PFSK-1 (cell line): Measurements from ENCODE around the gene SLC25A42.

Experiments
- FOXP2 ChIP-seq: optimal IDR thresholded peaks from 2 replicates; pipeline ENCODE3; 2011; ENCODE audit warnings: borderline replicate concordance, control low read depth, inconsistent platforms; ENCODE audit not compliant: insufficient read depth; ENCODE audit errors: extremely low read length, extremely low read depth
- POLR2AphosphoS5 ChIP-seq: IDR thresholded peaks from 2 replicates; pipeline ENCODE4 v1.6.1; 2012; ENCODE audit warnings: low read depth, mild to moderate bottlenecking, control low read depth, low read length, moderate library complexity
- REST ChIP-seq, 2 experiments: IDR thresholded peaks; 2 replicates each; pipeline versions ENCODE4 v1.6.1 to v1.8.0; 2011 to 2012; ENCODE audit warnings: low read depth in 2 of 2, low read length in 2 of 2, control low read depth in 1 of 2, inconsistent platforms in 1 of 2, mild to moderate bottlenecking in 1 of 2, moderate library complexity in 1 of 2; ENCODE audit not compliant: insufficient read depth in 1 of 2
- SIN3A ChIP-seq: IDR thresholded peaks from 2 replicates; pipeline ENCODE4 v1.6.1; 2012; ENCODE audit warnings: mild to moderate bottlenecking, low read length, moderate library complexity, borderline replicate concordance; ENCODE audit not compliant: insufficient read depth
- TAF1 ChIP-seq: IDR thresholded peaks from 2 replicates; pipeline ENCODE4 v1.6.1; 2012; ENCODE audit warnings: low read length, control low read depth, borderline replicate concordance; ENCODE audit not compliant: insufficient read depth

Gene SLC25A42

GRCh38 chr19:19027228-19027627, 36.6 kb upstream of the SLC25A42 start:
- TF ChIP-seq FOXP2 = no peak

- TF ChIP-seq SIN3A = no peak
- TF ChIP-seq TAF1 = no peak
- TF ChIP-seq REST (IDR thresholded peaks at IDR 0.05; ENCODE audit: insufficient read depth in 1 of 2, low read depth in 2 of 2, low read length in 2 of 2) = no peak
- TF ChIP-seq FOXP2 = no peak
- TF ChIP-seq POLR2AphosphoS5 = no peak
These were observed 35.3 kb upstream of the SLC25A42 start for GRCh38 chr19:19028526-19028925.

- TF ChIP-seq POLR2AphosphoS5 (no peak), SIN3A (no peak), REST (IDR thresholded peaks at IDR 0.05; ENCODE audit: insufficient read depth in 1 of 2, low read depth in 2 of 2, low read length in 2 of 2) (no peak)
These were observed 31.9 kb upstream of the SLC25A42 start for GRCh38 chr19:19031891-19032290.

GRCh38 chr19:19032420-19033175, 31.2 kb upstream of the SLC25A42 start:
- TF ChIP-seq TAF1 (peak; percentile 72; the same call in 1 of the 2 replicates), FOXP2 (no peak), POLR2AphosphoS5 (peak; percentile 88; the same call in 1 of the 2 replicates), REST (IDR thresholded peaks at IDR 0.05; ENCODE audit: insufficient read depth in 1 of 2, low read depth in 2 of 2, low read length in 2 of 2) (no peak), SIN3A (0 out of 2 replicates have a peak, but pooled peaks have one; percentile 69)

GRCh38 chr19:19033176-19033425, 30.7 kb upstream of the SLC25A42 start:
- TF ChIP-seq SIN3A (no peak), TAF1 (no peak), REST (IDR thresholded peaks at IDR 0.05; ENCODE audit: insufficient read depth in 1 of 2, low read depth in 2 of 2, low read length in 2 of 2) (no peak; a peak in 1 of 4 replicates), POLR2AphosphoS5 (no peak), FOXP2 (no peak)
